ENCODE measurements around the gene NDUFS2.

The NDUFS2 gene

DNA sequence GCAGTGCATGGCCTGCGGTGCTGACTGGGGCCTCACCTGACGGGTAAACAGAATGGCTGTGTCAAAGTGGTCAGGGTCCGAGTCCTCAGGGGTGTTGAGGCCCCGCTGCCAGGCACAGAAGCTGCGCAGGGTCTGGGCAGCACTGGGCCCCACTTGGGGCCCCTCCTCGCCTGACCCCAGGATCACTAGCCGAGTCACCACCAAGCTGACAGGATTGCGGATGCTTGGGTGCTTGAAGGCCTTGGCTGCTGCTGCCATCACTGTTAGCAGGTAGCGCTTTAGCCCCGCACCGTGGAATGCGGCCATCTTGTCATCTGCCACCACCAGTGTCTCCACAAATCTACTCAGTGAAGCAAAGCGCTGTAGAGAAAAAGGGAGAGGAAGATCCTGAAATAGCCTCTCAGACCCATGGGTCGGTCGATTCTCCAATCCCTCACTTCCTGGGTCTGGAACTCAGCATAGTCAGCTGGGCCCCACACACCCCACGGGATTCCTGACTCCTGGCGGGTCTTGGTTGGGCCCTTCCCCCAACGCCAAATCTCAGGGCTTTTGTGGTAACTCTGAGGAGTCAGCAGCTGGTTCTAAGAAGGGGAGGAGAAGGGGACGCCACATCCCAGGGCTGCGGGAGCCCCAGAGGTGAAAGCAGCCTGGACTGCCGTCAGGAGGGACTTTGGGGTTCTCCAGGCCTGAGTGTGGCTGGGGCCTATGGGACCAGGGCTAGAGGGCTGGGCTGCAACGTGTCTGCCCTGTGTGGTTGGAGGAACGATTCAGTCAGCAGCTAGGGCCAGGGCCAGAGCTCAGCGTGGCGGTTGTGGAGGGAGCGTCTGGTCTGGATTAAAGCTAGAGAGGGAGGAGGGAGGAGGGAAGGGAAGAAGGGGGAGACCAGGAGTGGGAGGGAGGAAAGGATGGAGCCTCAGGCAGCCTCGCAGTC lies 5.4 kb upstream of the NDUFS2 start:
- no peak for DNase-seq

DNA sequence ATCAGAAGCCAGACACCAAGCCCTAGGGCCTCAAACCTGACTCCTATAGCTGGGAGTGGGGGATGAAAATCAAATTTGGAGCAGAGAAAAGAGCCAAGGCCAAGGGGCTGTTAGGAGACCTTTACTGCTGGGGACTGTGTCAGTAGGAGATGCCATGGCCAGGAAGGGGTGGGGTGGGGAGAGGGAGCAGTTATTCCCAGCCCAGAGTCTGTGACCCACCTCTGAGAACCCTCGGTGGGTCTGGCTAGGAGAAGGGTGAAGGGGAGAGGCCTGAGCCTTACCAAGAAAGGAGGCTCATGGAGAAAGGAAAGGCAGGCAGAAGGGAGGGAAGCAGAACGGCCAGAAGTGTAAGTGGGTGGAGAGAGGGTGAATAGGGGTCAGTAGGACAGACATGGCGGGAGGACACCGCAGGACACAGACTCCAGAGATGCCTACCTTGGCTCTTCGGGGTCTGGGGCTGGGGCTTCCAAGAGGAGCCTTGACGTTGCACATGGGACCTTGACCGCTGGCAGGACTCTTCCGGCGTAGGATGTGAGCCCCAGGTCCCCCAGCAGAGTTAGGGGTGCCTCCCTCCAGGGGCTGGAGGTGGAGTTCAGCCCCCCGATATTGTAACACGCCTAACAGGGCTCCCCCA lies 4.5 kb upstream of the NDUFS2 start:
- no peak for DNase-seq

DNA sequence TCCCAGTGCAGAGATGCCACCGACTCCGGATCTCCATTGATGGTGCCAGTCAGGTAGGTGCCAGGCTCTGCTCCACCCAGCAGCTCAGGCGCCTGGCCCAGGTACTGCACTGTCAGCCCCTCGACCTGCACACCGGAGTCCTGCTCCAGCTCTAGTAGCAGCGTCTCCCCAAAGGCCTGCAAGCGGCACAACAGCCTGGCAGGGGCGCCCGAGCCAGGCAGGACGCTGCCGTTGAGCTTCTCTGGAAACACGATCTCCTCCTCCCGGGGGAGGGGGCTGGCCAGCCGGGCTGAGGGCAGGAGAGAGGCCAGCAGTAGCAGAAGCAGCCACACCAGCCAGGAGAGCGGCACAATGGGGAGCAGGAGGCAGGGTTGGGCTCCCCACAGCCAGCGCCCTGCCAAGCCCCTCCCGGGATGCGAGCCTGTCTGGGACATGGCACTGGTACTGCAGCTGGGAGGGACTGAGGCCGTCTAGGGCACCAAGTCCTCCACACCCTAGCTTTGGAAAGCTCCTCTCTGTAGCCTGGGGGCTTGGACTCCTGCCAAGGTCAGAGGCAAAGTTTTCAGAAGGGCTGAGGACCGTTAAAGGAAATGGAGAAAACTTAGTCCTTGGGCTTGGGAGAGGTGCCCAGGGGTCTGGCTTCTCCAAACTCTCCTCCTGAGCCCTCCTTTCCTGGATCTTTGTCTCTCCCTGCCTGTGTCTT lies 3.8 kb upstream of the NDUFS2 start:
- no peak for DNase-seq

DNA sequence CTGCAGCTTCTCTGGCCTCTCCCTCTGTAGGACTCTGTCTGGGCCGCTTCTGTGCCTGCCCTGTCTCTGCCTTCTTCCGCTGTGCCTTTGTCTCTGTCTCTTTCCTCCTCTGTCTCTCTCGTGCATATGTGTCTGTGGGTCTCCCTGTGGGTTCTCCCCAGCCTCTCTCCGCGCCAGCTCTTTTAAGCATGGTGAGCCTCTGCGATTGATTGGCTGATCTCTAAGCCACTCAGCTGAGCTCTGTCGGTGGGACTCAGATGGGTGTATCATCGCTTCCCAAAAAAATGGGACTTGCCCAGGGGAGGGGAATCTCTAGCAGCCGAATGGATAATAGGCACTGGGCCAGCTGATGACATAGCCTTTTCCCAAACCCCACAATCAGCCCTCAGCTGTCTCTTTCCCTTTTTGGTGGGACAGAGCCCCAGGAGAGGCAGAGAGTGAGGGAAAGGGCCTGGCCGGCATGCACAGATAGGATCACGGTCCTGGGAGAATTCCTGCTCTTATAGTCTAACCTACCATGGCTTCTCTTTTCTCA lies 3.2 kb upstream of the NDUFS2 start, which contains the start of gene ADAMTS4:
ADAMTS4 (minus strand) TSS at position 158 of the 535 bp plus-strand sequence. CDS start 427 bp downstream, outside the sequence.
- peak; percentile 56 to 83 (median 74) for DNase-seq

DNA sequence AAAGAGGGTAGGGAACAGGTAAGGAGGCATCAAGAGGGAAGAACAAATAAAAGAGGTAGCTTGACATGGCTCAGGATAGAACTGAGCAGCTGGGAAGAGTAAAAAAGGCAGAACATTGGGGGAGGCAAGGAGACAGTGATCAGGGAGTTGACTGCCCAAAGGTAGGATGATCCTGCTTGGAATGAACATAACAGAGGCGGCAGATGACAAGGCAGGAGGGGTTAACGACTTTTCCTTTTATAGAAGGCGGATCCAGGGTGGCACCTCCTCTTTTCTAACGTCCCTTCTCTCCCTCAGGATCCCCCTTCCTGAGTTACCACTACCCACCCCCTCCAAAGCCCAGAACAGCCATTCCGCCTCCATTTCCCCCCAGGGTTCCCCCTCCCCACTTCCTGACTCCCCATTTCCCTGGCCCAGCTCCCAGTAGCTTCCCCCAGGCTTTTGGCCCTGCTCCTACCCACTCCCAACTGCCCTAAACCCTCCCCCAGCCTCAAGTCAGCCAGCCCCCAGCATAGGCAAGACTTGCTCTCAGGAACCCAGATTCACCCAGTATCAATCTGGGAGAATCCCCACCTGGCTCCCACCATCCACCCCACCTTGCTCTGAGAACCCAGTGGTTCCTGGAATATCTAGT lies 2.5 kb upstream of the NDUFS2 start:
- no peak for DNase-seq

DNA sequence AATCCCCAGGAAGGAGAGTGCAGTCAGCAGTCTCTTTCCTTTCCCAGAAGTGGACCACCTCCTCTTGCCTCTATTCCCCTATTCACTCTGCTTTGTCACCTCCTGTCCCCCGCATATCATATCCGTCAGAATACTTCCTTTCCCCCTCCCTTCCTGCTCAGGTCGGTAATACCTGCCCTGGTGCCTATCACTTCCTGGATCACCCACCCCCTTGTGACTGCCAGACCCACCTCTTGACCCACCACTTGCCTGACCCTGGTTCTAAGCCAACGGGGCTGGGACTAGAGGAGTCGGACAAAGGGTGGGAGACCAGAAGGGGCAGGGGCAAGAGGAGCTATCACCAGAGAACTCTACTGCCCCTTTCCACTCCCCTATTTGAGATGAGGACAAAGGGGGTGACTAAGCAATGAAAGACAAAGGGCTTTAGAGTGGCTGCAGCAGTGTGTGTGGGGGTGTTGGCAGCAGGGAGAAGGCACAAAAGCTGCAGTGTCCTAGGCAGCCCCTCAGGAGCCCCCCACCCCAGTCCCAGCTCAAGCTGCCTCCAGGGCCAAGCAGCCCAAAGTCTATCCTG lies 1.7 kb upstream of the NDUFS2 start:
- DNase-seq, result peak in 2 of 3 donors; percentile 30 to 46

DNA sequence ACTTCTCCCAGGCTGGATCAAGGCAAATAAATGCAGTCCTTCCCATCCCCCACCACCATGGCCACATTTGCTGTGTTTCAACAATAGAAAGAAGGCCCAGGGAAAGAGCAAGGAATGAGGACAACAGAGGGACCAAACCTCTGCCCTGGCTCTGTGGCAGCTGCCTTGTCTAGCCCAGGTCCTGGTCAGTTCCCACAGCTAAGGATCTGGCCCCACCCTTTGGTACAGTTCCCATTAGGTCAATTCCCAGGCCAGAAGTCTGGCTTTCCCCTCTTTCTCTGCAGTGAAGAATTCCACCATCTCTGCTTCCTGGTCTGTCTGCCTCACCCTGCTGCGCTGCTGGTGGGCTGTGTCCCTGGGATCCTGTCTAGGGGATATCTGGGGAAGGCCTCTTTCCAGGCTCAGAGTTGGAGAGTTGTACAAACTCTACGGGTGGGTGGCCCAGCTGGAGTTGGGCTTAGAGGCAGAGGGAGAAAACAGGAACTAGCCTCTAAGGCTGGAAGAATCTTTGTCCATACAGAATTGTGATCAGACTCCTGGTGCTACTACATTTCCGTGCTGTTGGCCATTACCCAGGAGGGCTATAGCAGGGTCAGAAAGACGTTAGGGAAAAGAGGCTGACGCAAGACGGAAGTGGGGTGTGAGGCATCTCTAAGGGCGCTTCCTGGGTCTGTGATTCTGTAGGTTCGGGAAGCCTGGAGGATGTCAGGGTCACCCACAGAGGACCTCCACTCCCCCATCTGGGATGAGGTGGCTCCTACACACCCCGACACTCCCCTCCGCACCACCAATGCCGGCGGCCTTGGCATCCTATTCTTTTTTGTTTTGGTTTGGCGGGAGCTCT lies 953 bp upstream of the NDUFS2 start:
- peak; percentile 51 to 76 (median 65) for DNase-seq

DNA sequence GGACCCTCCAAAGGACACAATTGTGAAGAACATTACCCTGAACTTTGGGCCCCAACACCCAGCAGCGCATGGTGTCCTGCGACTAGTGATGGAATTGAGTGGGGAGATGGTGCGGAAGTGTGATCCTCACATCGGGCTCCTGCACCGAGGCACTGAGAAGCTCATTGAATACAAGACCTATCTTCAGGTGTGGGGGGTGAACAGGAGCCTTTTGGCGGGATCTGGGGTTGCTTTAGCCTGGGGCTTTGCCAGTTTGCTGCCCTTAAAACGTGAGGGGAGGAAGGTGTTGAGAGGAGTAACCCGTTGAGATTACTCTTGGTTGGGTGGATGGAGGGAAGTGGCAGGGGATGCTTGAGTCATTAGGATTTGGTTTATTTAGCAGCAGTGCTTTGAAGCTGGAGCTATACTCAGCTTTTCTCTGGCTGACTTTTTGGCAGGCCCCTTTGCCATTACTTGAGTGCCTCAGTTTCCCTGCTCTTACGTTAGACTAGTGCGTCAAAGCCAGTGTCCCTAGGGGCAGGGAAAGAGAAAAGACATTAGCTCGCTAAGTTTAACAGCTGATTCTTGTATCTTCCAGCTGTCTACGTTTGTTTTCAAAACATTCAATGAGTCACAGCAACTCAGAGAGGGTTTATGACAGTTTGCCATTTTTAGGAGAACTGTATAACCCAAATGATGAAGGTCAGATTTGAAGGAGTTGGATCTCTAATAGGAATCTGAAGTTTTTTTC lies 4.4 kb downstream of the NDUFS2 start:
- no peak for DNase-seq

DNA sequence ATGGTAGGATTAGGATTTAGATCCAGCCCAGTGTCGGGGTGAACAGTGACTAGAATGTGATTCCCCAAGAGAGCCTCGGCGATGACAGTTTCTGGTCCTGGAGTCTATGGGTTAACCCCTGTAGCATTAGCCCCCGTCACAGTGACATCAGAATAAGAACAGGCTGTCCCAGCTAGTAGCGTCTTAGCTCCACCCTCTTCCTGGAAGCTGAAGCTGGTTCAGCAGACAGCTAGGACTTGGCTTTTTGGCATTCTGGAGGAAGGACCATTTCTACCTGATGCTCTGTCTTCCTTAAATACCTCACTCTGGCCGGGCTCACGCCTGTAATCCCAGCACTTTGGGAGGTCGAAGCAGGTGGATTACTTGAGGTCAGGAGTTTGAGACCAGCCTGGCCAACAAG lies 5.0 kb downstream of the NDUFS2 start:
- DNase-seq, result no peak

DNA sequence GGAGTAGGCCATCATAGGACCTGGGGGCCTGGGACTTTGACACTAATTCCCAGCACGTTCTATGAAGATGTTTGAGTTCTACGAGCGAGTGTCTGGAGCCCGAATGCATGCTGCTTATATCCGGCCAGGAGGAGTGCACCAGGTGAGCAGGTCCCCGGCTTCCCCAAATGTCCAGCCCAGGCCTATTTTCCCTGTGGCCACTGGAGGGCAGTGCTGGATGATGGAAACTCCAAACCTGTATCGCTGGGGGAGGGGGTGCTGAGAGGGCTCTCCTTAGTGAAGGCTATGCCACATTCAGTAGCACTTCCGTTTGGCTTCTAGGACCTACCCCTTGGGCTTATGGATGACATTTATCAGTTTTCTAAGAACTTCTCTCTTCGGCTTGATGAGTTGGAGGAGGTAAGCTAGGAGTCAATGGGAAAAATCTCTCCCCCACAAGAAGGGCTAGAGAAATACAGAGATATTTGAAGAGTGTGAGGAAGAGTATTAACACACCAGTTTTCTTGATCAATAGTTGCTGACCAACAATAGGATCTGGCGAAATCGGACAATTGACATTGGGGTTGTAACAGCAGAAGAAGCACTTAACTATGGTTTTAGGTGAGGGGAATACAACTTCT lies 7.7 kb downstream of the NDUFS2 start:
- DNase-seq, result peak; percentile 87 to 91 (median 87)

DNA sequence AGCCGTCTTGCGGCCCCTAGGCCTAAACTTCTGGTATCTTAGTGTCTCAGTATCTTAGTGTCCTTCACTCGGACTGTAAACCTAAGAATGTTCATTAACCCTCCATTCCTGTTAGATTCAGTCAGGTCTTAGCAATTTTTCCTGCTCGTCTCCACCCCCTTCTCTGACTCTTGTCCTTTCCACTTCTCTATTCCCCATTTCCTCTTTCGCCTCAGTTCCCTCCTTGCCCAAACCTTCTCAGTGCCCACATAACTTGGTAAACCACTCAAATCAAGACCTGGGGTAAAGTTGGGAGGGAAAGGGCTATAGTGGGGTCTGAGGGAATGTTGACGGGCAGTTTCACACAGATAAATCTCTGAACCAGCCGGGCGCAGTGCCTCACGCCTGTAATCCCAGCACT lies 12.2 kb downstream of the NDUFS2 start:
- DNase-seq, result peak; percentile 70 to 76 (median 73)

DNA sequence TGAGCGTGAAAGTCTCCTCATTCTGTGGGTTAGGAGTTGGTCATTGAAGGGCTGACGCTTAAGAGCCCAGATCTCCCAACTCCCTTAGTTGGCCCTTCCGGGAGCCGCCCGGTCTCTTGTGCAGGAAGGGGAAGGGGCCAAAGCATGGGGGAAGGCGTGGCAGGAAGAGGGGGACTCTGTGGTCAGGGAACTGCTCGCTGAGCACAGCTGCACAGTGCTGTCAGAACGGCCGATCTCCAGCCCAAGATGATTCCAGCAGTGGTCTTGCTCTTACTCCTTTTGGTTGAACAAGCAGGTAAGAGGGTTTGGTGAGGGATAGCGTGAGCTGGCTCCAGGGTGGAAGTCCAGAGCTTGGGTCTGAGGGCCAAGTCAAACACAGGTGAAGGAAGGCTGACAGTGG lies 12.9 kb downstream of the NDUFS2 start, which contains the start of gene FCER1G:
FCER1G (plus strand) TSS at position 220 of the 400 bp plus-strand sequence; CDS start at position 247, 27 bp downstream.
- peak; percentile 82 to 91 (median 89) for DNase-seq

DNA sequence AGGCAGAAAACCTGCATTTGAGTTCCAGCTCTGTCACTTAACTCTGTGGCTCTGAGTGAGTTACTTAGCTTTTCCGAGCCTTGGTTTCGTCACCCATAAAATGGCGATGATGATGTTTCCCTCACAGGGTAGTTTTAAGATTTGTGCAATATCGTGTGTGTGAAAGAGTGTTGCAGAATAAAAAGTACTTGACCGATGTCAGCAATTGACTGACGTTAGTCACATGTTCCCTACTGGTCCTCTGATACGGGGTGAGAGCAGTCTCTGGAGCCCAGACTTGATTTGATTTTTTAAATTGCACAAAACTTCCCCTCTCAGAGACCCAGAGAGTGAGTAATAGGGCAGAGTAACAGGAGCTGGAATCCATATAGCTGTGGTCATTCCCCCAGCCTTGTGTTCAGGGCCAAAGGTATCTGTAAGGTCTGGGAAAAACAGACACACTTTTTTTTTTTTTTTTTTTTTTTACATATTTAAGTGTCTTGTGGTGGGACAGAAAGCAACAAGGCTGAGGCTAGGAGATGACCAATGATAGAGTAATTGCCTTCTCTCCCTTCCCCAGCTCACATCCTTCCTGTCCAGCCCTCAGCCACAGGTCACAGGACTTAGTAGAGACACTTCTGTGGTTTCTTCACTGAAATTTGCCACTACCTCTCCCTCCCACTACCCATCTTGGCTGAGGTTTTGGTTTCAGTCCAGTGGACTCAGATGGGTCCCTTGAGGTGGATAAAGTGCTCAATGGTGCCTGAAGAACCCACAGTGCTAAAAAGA lies 15.0 kb downstream of the NDUFS2 start:
- DNase-seq, result peak; percentile 89 to 99 (median 98)

DNA sequence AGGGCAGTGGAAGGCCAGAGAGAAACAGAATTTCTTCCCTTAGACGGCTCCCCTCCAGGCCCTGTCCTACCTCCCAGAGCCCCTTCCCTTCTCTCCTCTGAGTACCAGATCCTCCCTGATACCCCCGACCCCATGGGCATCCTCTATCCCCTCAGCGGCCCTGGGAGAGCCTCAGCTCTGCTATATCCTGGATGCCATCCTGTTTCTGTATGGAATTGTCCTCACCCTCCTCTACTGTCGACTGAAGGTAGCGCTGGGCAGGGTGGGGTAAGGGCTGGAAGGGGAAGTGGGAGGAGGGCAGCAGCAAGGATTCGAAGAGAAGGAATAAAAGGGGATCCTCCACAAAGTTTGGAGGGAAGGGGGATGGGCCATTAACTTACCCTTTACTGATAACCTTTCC lies 15.7 kb downstream of the NDUFS2 start:
- DNase-seq, result peak in 1 of 3 donors; percentile 35

DNA sequence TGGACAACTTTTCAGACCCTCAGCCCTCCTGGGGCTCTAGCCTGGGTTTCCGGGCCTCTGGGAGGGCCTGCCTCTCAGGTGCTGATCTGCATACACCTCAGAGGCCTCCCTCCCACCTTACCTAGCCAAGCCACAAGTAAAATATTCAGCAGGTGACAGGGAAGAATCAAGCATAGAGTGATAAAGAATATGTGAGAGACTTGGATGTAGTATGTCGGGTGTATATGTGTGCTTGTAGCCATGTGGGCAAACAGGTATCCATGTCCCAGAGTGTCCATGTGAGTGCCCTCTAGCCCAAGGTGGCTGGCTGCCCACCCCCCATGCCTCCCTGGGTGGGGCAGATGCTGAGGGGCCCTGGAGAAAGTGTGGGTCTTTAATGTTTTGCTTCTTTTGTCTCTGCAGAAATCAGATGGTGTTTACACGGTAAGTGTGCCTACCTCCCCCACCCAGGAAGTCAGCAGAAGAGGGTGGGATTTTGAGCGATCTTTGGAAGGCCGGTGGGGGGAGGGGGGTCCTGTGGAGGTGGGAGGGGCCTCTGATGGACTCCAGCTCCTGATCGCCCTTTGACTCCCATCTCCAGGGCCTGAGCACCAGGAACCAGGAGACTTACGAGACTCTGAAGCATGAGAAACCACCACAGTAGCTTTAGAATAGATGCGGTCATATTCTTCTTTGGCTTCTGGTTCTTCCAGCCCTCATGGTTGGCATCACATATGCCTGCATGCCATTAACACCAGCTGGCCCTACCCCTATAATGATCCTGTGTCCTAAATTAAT lies 16.3 kb downstream of the NDUFS2 start:
- DNase-seq, result no peak

DNA sequence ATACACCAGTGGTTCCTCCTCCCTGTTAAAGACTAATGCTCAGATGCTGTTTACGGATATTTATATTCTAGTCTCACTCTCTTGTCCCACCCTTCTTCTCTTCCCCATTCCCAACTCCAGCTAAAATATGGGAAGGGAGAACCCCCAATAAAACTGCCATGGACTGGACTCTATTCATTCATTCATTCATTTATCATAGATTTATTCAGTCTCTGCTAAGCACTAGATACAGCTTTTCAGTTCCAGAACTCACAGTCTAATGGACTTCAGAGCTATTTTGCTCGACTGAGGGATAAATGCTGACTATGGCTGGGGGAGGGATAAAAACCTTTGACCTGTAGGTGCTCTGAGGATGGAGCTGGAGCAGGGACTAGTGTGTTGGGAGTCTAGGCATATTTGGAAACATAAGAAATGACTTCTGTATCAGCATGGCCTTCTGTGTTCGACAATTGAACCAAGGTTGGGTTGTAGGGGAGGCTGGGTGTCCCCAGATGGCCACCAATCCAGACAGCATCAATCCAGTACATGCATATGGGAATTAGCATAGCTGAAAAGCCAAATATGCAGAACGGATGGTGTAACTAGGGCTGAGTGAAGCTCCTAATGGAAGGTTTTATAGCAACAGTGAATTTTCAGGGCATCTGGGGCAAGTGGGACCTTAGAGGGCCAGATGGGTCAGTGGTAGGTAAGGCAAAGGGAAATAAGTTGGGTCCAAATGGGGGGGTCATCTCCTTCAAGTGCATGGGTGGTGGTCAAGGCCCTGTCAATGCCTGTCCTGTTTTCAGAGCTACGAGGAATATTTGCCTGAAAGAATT lies 17.1 kb downstream of the NDUFS2 start:
- no peak for DNase-seq

DNA sequence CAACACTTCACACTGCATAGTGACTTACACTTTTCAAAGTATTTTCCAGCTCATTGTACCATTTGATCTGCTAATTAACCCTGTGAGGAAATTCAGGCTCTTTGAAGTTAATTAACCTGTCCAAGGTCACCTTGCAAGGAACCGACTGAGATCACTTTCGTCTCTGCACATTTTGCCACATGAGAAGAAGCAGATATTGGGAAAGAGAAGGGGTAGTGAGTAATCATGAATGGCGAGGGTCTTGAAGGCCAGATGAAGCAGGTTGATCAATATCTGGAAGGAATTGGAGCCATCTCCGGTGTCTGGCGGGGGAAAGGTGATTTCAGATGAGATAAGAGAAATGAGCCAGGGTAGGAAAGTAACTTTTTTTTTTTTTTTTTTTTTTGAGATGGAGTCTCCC lies 17.8 kb downstream of the NDUFS2 start:
- DNase-seq, result no peak

Data from suppressor macrophage treated with lipopolysaccharide for 1 hour (primary cell).